ENCODE measurements around the gene EEA1.
A peak's percentile ranks its signal among the peaks of the same experiment; 100 is the strongest.
"Not testable (repeated sequence)": the region's sequence is repeated elsewhere in the genome, so short reads cannot be mapped to it uniquely, and the experiment has no call there.

Gene EEA1

DNA sequence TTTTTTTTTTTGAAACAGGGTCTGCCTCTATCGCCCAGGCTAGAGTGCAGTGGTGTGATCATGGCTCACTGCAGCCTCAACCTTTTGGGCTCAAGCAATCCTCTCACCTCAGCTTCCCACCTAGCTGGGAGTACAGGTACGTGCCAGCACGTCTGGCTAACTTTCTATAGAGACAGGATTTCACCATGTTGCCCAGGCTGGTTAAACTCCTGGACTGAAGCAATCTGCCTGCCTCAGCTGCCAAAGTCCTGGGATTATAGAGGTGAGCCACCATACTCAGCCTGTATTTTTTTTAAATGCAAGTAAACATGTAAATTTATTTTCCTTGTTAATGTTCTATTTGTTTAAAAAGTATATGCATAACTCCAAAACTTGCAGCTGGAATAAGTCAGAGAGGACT, 80.4 kb downstream of the EEA1 start:
- H3K27ac Mint-ChIP-seq = no peak overlapping the region
- no peak overlapping the region for H3K4me3 Mint-ChIP-seq
- no peaks in the 10 kb centered on the region for H3K9me3 Mint-ChIP-seq
- DNase-seq (ENCODE audit: low spot score in 2 of 2) = no peak
- no peak for ATAC-seq (ENCODE audit: low read depth)
- H3K36me3 Mint-ChIP-seq = peaks cover 18% of the 10 kb centered on the region
- no peaks in the 10 kb centered on the region for H3K4me1 Mint-ChIP-seq
- H3K27me3 Mint-ChIP-seq = no peaks in the 10 kb centered on the region

DNA sequence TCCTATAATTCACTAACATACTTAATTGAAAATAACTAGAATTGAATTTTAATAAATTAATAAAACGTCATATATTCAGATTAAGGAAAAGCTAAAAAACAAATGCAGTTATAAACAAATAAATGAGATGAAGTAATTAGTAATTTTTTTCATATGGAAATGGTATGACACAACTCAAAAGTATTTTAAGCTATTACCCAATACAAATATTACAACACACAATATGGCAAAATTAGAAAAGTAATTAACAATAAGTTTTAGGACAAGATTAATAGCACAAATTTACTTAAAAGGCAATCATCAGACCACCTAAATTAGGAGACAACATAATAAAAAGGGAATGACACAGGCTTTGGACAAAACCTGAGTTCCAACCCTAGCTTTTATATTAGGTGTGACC, 81.7 kb downstream of the EEA1 start:
- Mint-ChIP-seq H3K4me3 (no peak overlapping the region), H3K4me1 (no peaks in the 10 kb centered on the region), H3K27ac (no peak overlapping the region), H3K27me3 (no peaks in the 10 kb centered on the region), H3K36me3 (peaks cover 18% of the 10 kb centered on the region), H3K9me3 (no peaks in the 10 kb centered on the region)
- DNase-seq (ENCODE audit: low spot score in 2 of 2) = no peak
- ATAC-seq (ENCODE audit: low read depth) = no peak

DNA sequence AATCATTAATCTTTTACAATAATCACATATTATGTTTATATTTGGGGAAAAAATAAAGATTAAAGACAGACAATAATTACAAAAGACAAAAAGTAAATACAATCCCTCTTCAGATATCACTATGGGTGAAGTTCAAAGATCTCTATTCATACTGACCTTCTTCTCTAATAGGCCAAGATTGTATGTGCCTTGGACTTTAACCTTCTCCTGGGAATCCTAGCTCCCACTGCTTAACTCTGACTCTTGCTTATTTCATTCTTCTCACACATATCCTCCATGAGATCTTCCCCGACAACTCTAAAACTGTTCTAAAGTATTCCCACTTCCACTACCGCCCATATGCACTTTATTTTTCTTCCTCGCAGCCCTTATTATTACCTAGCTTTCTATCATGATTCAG, 83.8 kb downstream of the EEA1 start:
- H3K27ac Mint-ChIP-seq = no peak overlapping the region
- DNase-seq (ENCODE audit: low spot score in 2 of 2) = no peak
- H3K27me3 Mint-ChIP-seq = no peaks in the 10 kb centered on the region
- H3K36me3 Mint-ChIP-seq = peaks cover 20% of the 10 kb centered on the region
- H3K9me3 Mint-ChIP-seq = peaks cover 3% of the 10 kb centered on the region
- H3K4me1 Mint-ChIP-seq = no peaks in the 10 kb centered on the region
- ATAC-seq (ENCODE audit: low read depth) = no peak
- H3K4me3 Mint-ChIP-seq = no peak overlapping the region

DNA sequence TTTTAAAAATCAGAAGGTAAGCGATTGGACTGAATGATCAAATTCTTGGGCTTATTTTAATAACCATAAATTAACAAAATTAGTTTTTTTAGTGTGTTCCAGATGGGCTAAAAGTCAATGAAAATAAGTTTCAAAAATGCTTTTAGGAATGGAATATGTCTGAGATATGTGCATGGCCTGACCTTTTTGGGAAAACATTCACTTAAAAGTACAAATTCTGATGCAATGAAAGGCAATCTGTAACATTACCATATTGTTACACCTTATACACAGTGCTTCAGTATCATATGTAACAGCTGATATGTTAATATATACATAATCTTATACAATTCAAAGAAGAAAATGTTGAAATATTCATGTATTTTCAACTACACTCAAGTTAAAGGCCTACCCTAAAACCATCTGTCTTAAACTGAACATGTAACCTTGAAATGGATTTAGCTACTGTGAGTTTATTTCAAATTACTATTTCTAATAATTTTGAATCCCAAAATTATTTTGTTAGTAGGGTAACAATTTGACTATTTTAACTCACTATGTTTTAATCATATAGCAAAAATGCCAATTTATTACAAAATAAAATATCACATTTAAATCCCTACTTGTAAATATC, 84.8 kb downstream of the EEA1 start:
- H3K9me3 Mint-ChIP-seq = peaks cover 3% of the 10 kb centered on the region
- H3K36me3 Mint-ChIP-seq = peaks cover 16% of the 10 kb centered on the region
- no peaks in the 10 kb centered on the region for H3K27me3 Mint-ChIP-seq
- H3K4me1 Mint-ChIP-seq = no peaks in the 10 kb centered on the region
- DNase-seq (ENCODE audit: low spot score in 2 of 2) = no peak
- no peak for ATAC-seq (ENCODE audit: low read depth)
- H3K27ac Mint-ChIP-seq = no peak overlapping the region
- no peak overlapping the region for H3K4me3 Mint-ChIP-seq

DNA sequence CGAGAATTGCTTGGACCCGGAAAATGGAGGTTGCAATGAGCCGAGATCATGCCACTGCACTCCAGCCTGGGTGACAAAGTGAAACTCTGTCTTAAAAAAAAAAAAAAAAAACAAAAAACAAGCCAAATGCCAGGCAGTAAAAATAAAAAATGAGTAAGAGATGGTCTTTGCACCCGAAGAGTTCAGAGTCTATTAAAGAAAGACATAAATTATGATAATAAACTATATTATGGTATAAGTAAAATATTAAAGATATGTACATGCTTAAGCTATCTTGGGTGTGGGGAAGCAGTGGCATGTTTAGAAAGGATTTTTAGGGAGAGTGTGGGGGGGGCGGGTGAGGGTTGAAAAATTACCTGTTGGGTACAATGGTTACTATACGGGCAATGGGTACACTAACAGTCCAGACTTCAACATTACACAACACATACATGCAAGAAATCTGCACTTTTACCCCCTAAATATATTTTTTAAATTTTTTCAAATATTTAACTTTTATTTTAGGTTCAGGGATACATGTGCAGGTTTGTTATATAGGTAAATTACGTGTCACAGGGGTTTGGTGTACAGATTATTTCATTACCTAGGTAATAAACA, 99.3 kb downstream of the EEA1 start:
- Mint-ChIP-seq H3K27ac (no peak overlapping the region), H3K36me3 (peaks cover 18% of the 10 kb centered on the region), H3K4me3 (no peak overlapping the region), H3K4me1 (peaks cover 7% of the 10 kb centered on the region), H3K27me3 (no peaks in the 10 kb centered on the region), H3K9me3 (no peaks in the 10 kb centered on the region)
- no peak for DNase-seq (ENCODE audit: low spot score in 2 of 2)
- no peak for ATAC-seq (ENCODE audit: low read depth)

DNA sequence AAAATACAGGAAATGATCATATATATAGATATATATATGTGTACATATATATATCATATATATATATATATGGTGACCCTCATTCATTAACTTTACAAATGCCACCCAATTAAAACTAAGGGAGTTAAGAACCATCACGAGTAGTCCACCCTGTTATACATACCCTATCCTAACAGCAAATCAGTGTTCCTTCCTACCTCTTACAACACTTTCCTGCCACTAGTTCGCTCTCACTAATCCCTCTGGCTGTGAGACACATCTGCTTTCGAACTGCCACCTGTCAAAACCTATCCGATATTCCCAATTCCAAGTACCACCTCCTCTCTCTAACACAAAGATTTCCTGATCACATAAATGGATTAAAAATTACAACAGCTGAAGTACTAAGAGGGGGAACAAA, 100.5 kb downstream of the EEA1 start:
- peaks cover 7% of the 10 kb centered on the region for H3K4me1 Mint-ChIP-seq
- H3K4me3 Mint-ChIP-seq = no peak overlapping the region
- peaks cover 18% of the 10 kb centered on the region for H3K36me3 Mint-ChIP-seq
- no peaks in the 10 kb centered on the region for H3K9me3 Mint-ChIP-seq
- ATAC-seq (ENCODE audit: low read depth) (no peak), DNase-seq (ENCODE audit: low spot score in 2 of 2) (no peak)
- H3K27ac Mint-ChIP-seq = no peak overlapping the region
- no peaks in the 10 kb centered on the region for H3K27me3 Mint-ChIP-seq

DNA sequence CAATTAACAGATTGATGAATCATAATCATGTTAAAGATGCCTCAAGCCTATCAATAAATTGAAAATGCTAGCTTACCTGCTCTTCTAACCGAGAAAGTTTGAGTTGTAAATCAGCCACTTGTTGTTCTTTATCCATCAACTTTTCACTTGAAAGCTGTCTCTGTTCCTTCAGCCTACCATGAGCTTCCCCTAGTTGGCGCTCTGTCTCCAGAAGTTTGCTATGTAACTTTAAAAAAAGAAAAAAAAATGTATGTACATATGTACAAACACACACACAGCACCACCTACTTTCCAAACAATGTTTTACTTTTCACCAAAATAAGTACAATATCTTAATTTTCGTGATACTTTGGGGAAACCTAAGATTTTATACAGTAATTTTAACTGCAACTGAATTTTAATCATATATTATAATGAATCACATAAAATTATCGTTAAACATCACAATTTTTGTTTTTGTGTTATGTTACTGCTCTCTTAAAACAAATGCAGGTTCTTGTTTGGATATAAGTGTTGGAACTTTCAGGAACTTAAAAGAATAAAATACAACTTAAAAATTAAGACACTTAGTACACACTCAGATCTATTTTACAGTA, 101.2 kb downstream of the EEA1 start:
- DNase-seq (ENCODE audit: low spot score in 2 of 2) (peak in 1 of 2 donors; percentile 8), ATAC-seq (ENCODE audit: low read depth) (peak; percentile 44)
- H3K36me3 Mint-ChIP-seq = peaks cover 18% of the 10 kb centered on the region
- H3K27me3 Mint-ChIP-seq = no peaks in the 10 kb centered on the region
- H3K27ac Mint-ChIP-seq = no peak overlapping the region
- H3K4me1 Mint-ChIP-seq = peaks cover 7% of the 10 kb centered on the region
- no peaks in the 10 kb centered on the region for H3K9me3 Mint-ChIP-seq
- no peak overlapping the region for H3K4me3 Mint-ChIP-seq

DNA sequence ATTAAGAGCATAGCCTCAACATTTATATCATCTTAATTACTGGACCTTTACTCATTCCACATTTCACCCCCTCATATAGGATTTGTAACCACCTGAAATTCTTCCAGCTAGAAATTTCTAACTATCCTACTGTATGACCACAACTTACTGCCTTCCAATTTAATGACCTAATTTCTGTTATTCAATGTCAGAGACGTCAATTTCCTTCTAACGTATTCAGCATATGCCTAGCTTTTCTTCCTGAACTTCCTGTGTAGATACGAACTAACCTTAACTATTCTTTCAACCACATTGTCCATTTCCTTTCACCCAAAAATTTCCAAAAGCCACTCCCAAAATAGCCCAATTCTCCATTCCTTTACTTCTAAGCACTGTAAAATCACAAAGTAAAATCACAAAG, 108.0 kb downstream of the EEA1 start:
- Mint-ChIP-seq H3K9me3 (no peaks in the 10 kb centered on the region), H3K4me3 (no peak overlapping the region), H3K27me3 (no peaks in the 10 kb centered on the region), H3K4me1 (no peaks in the 10 kb centered on the region), H3K36me3 (peaks cover 16% of the 10 kb centered on the region), H3K27ac (no peak overlapping the region)
- DNase-seq (ENCODE audit: low spot score in 2 of 2) (no peak), ATAC-seq (ENCODE audit: low read depth) (no peak)

DNA sequence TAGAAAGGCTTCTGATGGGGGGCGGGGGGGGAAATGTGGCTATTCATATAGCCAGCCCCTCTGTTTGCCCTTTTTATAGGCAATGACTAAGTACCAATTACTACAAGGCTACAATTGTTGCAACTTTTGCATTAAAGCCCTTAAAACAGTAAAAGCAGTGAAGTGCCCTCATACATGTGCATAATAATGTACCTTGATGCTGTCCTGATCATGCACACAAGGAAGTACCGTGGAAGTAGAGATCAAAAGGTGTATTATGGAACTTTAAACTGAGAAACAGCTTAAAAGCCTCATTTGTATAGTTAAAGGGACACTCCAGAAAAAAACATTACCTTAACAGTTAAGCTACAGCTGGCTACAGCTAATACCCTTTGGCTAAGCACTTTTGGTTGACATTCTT, 114.5 kb downstream of the EEA1 start:
- Mint-ChIP-seq H3K9me3 (no peaks in the 10 kb centered on the region), H3K36me3 (peaks cover 29% of the 10 kb centered on the region), H3K27me3 (no peaks in the 10 kb centered on the region), H3K4me1 (peaks cover 6% of the 10 kb centered on the region), H3K27ac (no peak overlapping the region), H3K4me3 (no peak overlapping the region)
- ATAC-seq (ENCODE audit: low read depth) (no peak), DNase-seq (ENCODE audit: low spot score in 2 of 2) (no peak)

DNA sequence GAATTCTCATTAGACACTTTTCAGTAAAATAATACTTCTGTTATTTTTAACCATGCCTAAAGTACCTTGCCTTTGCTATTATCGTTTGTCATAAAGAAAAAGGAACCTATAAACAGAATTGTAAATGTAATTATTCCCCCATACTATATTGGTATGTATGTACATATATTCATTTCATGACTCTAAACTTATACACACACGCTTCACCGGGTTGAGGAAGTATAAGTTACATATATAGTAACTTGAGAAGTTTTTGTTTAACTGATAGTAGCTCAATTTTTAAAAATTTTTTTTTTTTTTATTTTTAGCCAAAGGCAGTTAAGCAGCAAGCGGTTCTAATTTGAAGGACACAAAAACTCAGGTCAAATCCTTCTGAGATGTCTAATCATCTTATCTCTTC, 118.7 kb downstream of the EEA1 start:
- H3K9me3 Mint-ChIP-seq = no peaks in the 10 kb centered on the region
- H3K4me3 Mint-ChIP-seq = no peak overlapping the region
- ATAC-seq (ENCODE audit: low read depth) (no peak), DNase-seq (ENCODE audit: low spot score in 2 of 2) (no peak)
- H3K4me1 Mint-ChIP-seq = peaks cover 6% of the 10 kb centered on the region
- H3K27ac Mint-ChIP-seq = peak overlapping the region; percentile 53
- H3K27me3 Mint-ChIP-seq = no peaks in the 10 kb centered on the region
- H3K36me3 Mint-ChIP-seq = peaks cover 36% of the 10 kb centered on the region

DNA sequence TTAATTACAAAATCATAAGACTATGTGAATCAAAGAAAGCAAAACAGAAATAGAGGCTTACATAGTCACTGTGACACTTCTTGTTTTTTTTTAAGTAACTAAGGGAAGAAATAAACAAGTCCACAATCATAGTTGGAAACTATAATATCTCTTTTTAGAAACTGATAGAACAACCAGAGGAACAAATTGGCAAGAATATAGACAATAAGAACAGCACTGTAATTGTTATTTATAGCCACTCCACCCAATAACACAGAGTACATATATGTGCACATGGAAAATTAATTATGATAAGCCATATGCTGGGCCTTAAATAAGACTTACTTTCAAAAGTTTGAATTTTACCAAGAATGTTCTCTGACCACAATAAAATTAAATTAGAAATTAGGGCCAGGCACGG, 125.2 kb downstream of the EEA1 start:
- no peak overlapping the region for H3K27ac Mint-ChIP-seq

DNA sequence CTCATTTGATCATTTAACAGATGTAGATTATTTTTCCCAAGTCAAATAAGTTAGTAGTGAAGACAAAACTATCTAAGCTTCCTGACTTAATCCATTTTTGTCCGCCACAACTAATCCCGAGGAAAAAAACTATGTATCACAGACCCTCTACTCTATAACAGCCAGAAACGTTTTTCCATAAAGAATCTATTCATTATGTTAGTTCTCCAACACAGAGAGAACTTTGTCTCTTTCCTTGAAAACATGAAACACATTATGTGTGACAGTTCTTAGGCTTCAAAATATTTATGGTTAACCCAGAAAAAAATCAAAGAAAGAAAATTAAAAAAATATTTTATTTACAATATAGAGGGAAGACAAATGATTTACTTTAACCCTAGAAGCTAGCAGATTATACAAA, 126.2 kb downstream of the EEA1 start:
- H3K27me3 Mint-ChIP-seq = no peaks in the 10 kb centered on the region
- H3K9me3 Mint-ChIP-seq = no peaks in the 10 kb centered on the region
- no peaks in the 10 kb centered on the region for H3K4me1 Mint-ChIP-seq
- H3K27ac Mint-ChIP-seq = no peak overlapping the region
- peaks cover 28% of the 10 kb centered on the region for H3K36me3 Mint-ChIP-seq
- DNase-seq (ENCODE audit: low spot score in 2 of 2) = no peak
- no peak overlapping the region for H3K4me3 Mint-ChIP-seq
- no peak for ATAC-seq (ENCODE audit: low read depth)

More for the DNA sequence above, 125.2 kb downstream of the EEA1 start:
- DNase-seq (ENCODE audit: low spot score in 2 of 2) (no peak), ATAC-seq (ENCODE audit: low read depth) (no peak)
- H3K4me1 Mint-ChIP-seq = no peaks in the 10 kb centered on the region
- peaks cover 32% of the 10 kb centered on the region for H3K36me3 Mint-ChIP-seq
- H3K9me3 Mint-ChIP-seq = no peaks in the 10 kb centered on the region
- H3K27me3 Mint-ChIP-seq = no peaks in the 10 kb centered on the region
- H3K4me3 Mint-ChIP-seq = no peak overlapping the region

DNA sequence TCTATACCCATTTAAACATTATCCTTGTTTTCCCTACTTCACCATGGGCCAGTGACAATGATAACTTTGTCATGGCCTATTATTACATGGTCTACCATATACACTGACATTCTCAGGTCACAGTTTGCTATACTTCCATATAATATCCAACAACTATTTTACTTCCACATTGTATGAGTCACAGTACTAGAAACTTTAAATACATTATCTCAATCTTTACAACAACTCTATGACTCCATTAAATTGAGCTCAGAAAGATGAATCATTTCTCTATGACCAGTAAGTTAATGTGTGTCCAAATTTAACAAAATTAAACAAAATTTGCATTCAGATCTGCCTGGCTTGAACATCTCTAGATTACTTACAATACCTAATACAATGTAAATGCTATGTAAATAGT, 132.4 kb downstream of the EEA1 start:
- Mint-ChIP-seq H3K4me3 (no peak overlapping the region), H3K27ac (peak overlapping the region; percentile 4), H3K9me3 (peaks cover 9% of the 10 kb centered on the region), H3K27me3 (no peaks in the 10 kb centered on the region), H3K36me3 (peaks cover 43% of the 10 kb centered on the region), H3K4me1 (no peaks in the 10 kb centered on the region)
- ATAC-seq (ENCODE audit: low read depth) = no peak
- no peak for DNase-seq (ENCODE audit: low spot score in 2 of 2)

DNA sequence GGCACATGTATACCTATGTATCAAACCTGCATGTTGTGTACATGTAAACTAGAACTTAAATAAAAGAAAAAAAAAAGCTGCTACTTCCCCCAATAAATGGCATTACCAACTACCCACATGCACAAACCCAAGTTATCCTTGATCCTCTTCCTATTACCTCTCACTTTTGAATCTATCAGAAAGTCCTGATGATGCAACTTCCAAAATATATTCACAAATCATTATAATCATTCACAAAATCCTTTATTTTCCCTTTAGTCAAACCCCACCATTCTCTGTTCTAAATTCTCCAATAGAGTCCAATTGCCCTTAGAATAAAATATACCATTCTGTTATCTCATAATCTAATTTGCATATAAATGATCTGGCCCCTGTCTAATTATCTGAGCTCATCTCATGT, 134.3 kb downstream of the EEA1 start:
- no peaks in the 10 kb centered on the region for H3K4me1 Mint-ChIP-seq
- no peak for ATAC-seq (ENCODE audit: low read depth)
- H3K36me3 Mint-ChIP-seq = peaks cover 51% of the 10 kb centered on the region
- no peak overlapping the region for H3K27ac Mint-ChIP-seq
- no peaks in the 10 kb centered on the region for H3K27me3 Mint-ChIP-seq
- H3K9me3 Mint-ChIP-seq = peaks cover 13% of the 10 kb centered on the region
- no peak overlapping the region for H3K4me3 Mint-ChIP-seq
- no peak for DNase-seq (ENCODE audit: low spot score in 2 of 2)

DNA sequence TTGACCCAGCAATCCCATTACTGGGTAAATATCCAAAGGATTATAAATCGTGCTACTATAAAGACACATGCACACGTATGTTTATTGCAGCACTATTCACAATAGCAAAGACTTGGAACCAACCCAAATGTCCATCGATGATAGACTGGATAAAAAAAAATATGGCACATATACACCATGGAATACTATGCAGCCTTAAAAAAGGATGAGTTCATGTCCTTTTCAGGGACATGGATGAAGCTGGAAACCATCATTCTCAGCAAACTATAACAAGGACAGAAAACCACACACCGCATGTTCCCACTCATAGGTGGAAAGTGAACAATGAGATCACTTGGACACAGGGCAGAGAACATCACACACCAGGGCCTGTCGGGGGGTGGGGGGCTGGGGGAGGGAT, 134.7 kb downstream of the EEA1 start:
- H3K36me3 Mint-ChIP-seq = peaks cover 52% of the 10 kb centered on the region

More for the DNA sequence above, 134.7 kb downstream of the EEA1 start:
- not testable (repeated sequence) for H3K4me3 Mint-ChIP-seq; DNase-seq (ENCODE audit: low spot score in 2 of 2); H3K27ac Mint-ChIP-seq; ATAC-seq (ENCODE audit: low read depth); H3K27me3 Mint-ChIP-seq; H3K4me1 Mint-ChIP-seq
- peaks cover 13% of the 10 kb centered on the region for H3K9me3 Mint-ChIP-seq
